Skeletal muscle tissue (tissue), 4 donors: ENCODE results near the gene LCMT2. TPM values are rescaled to one million over a fixed set of nuclear protein-coding genes. Genes with fewer than 3 reads are reported as not detected.

Source experiments
- H3K27ac ChIP-seq: one replicate; pipeline ENCODE4 v1.7.0; 2013; ENCODE audit warnings: mild to moderate bottlenecking, low read depth, low read length, inconsistent platforms
- H3K27me3 ChIP-seq, 3 donors: one replicate each; pipeline ENCODE4 v1.7.0; 2013; ENCODE audit warnings: low read length in 3 of 3; ENCODE audit not compliant: control insufficient read depth in 3 of 3, insufficient read depth in 3 of 3
- H3K36me3 ChIP-seq, 3 donors: one replicate each; pipeline ENCODE4 v1.7.0; 2013; ENCODE audit warnings: low read length in 3 of 3; ENCODE audit not compliant: control insufficient read depth in 3 of 3, insufficient read depth in 3 of 3
- H3K4me1 ChIP-seq, 3 donors: one replicate each; pipeline ENCODE4 v1.7.0; 2013; ENCODE audit warnings: low read length in 3 of 3, mild to moderate bottlenecking in 3 of 3; ENCODE audit not compliant: control insufficient read depth in 3 of 3, insufficient read depth in 3 of 3
- H3K4me3 ChIP-seq, 3 donors: one replicate each; pipeline ENCODE4 v1.7.0; 2013; ENCODE audit warnings: low read length in 3 of 3
- H3K9ac ChIP-seq, 3 donors: one replicate each; pipeline ENCODE4 v1.7.0; 2013; ENCODE audit warnings: low read length in 3 of 3, mild to moderate bottlenecking in 3 of 3, moderate library complexity in 2 of 3, low read depth in 1 of 3
- H3K9me3 ChIP-seq, 3 donors: one replicate each; pipeline ENCODE4 v1.7.0; 2013; ENCODE audit warnings: low read length in 3 of 3; ENCODE audit not compliant: control insufficient read depth in 3 of 3
- total RNA-seq: library from RNA; depleted of rRNA; stranded (reverse); fragments of >200 nt; gene quantifications from one replicate; pipeline ENCODE4 v1.2.3, GENCODE V29; 2014
- donor health status: Osteomylitis.

Gene LCMT2
- total RNA-seq, 1 donor from 2014 or later = 5.7 TPM

GRCh38 chr15:43352693-43353382, 22.5 kb upstream of the LCMT2 start:
- Histone ChIP-seq H3K27ac (peak overlapping the region; percentile 78), H3K4me1 (peaks cover 0 to 8% (median 4%) of the 10 kb centered on the region in 3 donors), H3K4me3 (no peak overlapping the region), H3K27me3 (no peaks in the 10 kb centered on the region), H3K9me3 (no peaks in the 10 kb centered on the region), H3K36me3 (peaks cover 5 to 30% (median 17%) of the 10 kb centered on the region in 3 donors), H3K9ac (peak overlapping the region in 2 of 3 donors; percentile 9 to 54)

GRCh38 chr15:43347114-43347513, 16.7 kb upstream of the LCMT2 start:
- H3K4me3 ChIP-seq = no peak overlapping the region
- H3K9ac ChIP-seq = no peak overlapping the region
- H3K27ac ChIP-seq = no peak overlapping the region
- H3K4me1 ChIP-seq = no peaks in the 10 kb centered on the region
- no peaks in the 10 kb centered on the region for H3K27me3 ChIP-seq
- H3K9me3 ChIP-seq = no peaks in the 10 kb centered on the region
- peaks cover 16 to 58% (median 40%) of the 10 kb centered on the region in 3 donors for H3K36me3 ChIP-seq

- peaks cover 16 to 53% (median 39%) of the 10 kb centered on the region in 3 donors for H3K36me3 ChIP-seq
- no peaks in the 10 kb centered on the region for H3K9me3 ChIP-seq
- H3K9ac ChIP-seq = no peak overlapping the region
- H3K27me3 ChIP-seq = no peaks in the 10 kb centered on the region
- H3K27ac ChIP-seq = no peak overlapping the region
- no peak overlapping the region for H3K4me3 ChIP-seq
- no peaks in the 10 kb centered on the region for H3K4me1 ChIP-seq
Measured at GRCh38 chr15:43346305-43346704, 15.9 kb upstream of the LCMT2 start.

GRCh38 chr15:43330780-43331087, 361 bp upstream of the LCMT2 start:
- peak overlapping the region; percentile 92 to 94 (median 93) for H3K9ac ChIP-seq
- H3K4me1 ChIP-seq = peaks cover 30 to 47% (median 34%) of the 10 kb centered on the region in 3 donors
- H3K9me3 ChIP-seq = no peaks in the 10 kb centered on the region
- H3K36me3 ChIP-seq = peaks cover 0 to 9% (median under 1%) of the 10 kb centered on the region in 3 donors
- peak overlapping the region; percentile 95 to 98 (median 95) for H3K4me3 ChIP-seq
- peak overlapping the region; percentile 92 for H3K27ac ChIP-seq
- H3K27me3 ChIP-seq = no peaks in the 10 kb centered on the region

- no peaks in the 10 kb centered on the region for H3K9me3 ChIP-seq
- H3K4me3 ChIP-seq = peak overlapping the region; percentile 95 to 98 (median 95)
- H3K27ac ChIP-seq = peak overlapping the region; percentile 92
- peak overlapping the region; percentile 92 to 94 (median 93) for H3K9ac ChIP-seq
- H3K27me3 ChIP-seq = no peaks in the 10 kb centered on the region
- H3K4me1 ChIP-seq = peaks cover 30 to 51% (median 34%) of the 10 kb centered on the region in 3 donors
- H3K36me3 ChIP-seq = peaks cover 0 to 8% (median 0%) of the 10 kb centered on the region in 3 donors
Measured at GRCh38 chr15:43329217-43329959, 985 bp downstream of the LCMT2 start.

- Histone ChIP-seq H3K9ac (no peak overlapping the region), H3K36me3 (peaks cover 0 to 6% (median 0%) of the 10 kb centered on the region in 3 donors), H3K27ac (no peak overlapping the region), H3K27me3 (no peaks in the 10 kb centered on the region), H3K4me3 (no peak overlapping the region), H3K9me3 (no peaks in the 10 kb centered on the region), H3K4me1 (peaks cover 29 to 41% (median 30%) of the 10 kb centered on the region in 3 donors)
Measured at GRCh38 chr15:43325039-43325684, 5.2 kb downstream of the LCMT2 start.

GRCh38 chr15:43318990-43319771, 11.2 kb downstream of the LCMT2 start:
- Histone ChIP-seq H3K9me3 (no peaks in the 10 kb centered on the region), H3K27ac (no peak overlapping the region), H3K4me3 (no peak overlapping the region), H3K27me3 (no peaks in the 10 kb centered on the region), H3K9ac (no peak overlapping the region), H3K36me3 (no peaks in the 10 kb centered on the region), H3K4me1 (no peaks in the 10 kb centered on the region)

- peaks cover 0 to 4% (median 0%) of the 10 kb centered on the region in 3 donors for H3K27me3 ChIP-seq
- H3K4me3 ChIP-seq = no peak overlapping the region
- no peaks in the 10 kb centered on the region for H3K9me3 ChIP-seq
- no peak overlapping the region for H3K9ac ChIP-seq
- H3K4me1 ChIP-seq = no peaks in the 10 kb centered on the region
- no peaks in the 10 kb centered on the region for H3K36me3 ChIP-seq
- H3K27ac ChIP-seq = no peak overlapping the region
Measured at GRCh38 chr15:43317566-43318184, 12.7 kb downstream of the LCMT2 start.

- Histone ChIP-seq H3K36me3 (no peaks in the 10 kb centered on the region), H3K27me3 (peaks cover 0 to 7% (median 5%) of the 10 kb centered on the region in 3 donors), H3K9ac (no peak overlapping the region), H3K4me3 (no peak overlapping the region), H3K27ac (no peak overlapping the region), H3K4me1 (no peaks in the 10 kb centered on the region), H3K9me3 (no peaks in the 10 kb centered on the region)
Measured at GRCh38 chr15:43316971-43317346, 13.4 kb downstream of the LCMT2 start.
